IPS-18c (cell line): ENCODE measurements around the gene TMEFF2.

Experiments used
- H3K4me3 ChIP-seq: 2 replicates; pipeline ENCODE4 v1.7.0; 2013; ENCODE audit warnings: low read depth, mild to moderate bottlenecking, low read length, moderate library complexity; ENCODE audit not compliant: insufficient read depth
- H3K9me3 ChIP-seq: one replicate; pipeline ENCODE4 v1.6.1; 2013; ENCODE audit warnings: mild to moderate bottlenecking, low read length, moderate library complexity; ENCODE audit not compliant: control insufficient read depth, insufficient read depth

The TMEFF2 gene

DNA sequence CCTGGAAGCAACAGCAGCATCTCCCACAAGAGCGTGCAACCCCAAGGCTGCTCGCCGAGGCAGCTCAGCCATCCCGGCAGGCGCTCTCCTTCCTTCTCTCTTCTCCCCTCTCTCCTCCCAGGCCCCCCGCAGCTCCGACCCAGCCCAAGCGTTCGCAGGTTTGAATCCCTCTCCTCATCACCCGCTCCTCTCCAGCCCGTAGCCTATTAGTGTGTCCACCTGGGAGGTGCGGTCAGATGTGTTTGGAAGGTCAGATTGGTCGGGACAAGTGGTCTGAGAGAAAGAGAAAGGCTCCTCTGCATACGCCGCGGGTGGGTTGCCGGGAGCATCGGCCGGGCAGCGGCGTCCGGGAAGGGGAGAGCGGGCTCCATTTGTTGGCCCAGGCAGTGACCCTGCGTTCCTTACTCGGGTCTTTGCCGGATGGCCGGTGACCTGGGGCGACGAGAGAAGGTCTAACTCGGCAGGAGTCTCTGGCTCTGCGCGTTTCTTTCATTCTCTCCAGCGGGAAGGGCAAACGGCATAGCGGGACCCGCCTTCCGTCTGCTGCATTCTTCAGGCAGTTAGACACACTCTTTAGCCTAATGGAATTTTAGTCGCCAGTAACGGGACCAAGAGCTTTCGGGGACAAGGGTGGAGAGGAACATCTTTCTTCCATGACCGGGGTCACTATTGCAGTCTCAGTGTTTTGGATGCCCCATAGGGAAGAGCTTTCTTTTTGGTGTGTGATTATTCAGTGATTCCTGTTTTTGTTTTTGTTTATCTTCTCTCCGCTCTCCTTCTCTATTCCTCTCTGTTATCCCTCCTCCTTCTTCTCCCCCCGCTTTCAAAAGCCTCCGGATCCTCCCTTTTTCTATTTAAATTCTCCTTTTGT lies 1.1 kb upstream of the TMEFF2 start:
- Histone ChIP-seq H3K4me3 (peak overlapping the region; percentile 72), H3K9me3 (peaks cover 2% of the 10 kb centered on the region)

DNA sequence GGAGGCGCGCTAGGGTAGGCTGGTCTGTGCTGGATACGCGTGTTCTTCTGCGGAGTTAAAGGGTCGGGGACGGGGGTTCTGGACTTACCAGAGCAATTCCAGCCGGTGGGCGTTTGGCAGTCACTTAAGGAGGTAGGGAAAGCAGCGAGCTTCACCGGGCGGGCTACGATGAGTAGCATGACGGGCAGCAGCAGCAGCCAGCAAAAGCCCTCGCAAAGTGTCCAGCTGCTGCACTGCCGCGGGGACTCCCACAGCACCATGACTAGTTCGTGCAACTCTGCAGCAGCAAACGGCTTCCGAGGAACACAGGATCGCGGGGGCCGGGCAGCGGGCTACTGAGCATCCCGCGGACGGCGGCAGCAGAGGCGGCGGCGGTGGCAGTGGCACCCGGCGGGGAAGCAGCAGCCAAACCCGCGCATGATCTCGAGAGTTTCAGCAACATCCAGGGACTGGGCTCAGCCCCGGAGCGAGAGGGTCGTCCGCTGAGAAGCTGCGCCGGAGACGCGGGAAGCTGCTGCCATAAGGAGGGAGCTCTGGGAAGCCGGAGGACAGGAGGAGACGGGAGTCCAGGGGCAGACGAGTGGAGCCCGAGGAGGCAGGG lies 368 bp downstream of the TMEFF2 start:
- Histone ChIP-seq H3K4me3 (peak overlapping the region; percentile 72), H3K9me3 (peaks cover 2% of the 10 kb centered on the region)

DNA sequence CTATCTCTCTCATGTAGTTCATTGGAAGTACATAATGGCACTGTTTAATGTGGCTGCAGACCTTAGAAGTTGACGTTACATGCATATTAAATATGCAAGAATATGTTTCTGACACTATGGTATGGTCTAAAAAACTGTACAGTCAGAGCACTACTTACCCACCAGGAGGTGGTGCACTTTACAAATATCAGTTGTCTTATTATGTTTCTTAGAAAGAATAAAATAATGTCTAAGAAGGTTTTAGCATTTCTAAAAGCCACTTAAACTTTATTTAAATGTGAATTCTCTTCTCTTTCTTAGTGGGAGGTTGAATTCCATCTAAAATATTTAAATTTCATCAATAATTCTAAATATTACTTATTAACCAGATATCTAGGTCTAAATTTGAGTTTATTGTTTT lies 4.3 kb downstream of the TMEFF2 start:
- Histone ChIP-seq H3K4me3 (no peak overlapping the region), H3K9me3 (peaks cover 2% of the 10 kb centered on the region)

DNA sequence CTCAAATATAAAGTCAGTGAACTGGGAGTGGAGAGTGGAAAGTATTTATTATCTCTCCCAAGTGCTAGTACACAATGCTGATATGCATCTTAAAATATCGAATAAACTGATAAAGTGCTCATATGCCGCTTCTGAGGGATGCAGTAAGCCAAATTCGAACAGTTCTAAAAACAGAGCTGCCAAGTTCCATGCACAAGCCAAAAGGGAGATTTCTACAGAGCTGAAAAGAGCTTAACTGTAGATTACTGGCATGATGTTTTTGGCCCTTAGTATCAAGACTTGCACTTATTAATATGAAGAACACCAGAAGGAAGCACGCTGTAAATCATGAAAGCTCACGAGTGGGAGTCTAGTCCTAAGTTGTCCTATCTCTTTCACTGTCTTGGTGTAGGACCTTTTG lies 7.9 kb downstream of the TMEFF2 start:
- no peak overlapping the region for H3K4me3 ChIP-seq
- H3K9me3 ChIP-seq = no peaks in the 10 kb centered on the region

DNA sequence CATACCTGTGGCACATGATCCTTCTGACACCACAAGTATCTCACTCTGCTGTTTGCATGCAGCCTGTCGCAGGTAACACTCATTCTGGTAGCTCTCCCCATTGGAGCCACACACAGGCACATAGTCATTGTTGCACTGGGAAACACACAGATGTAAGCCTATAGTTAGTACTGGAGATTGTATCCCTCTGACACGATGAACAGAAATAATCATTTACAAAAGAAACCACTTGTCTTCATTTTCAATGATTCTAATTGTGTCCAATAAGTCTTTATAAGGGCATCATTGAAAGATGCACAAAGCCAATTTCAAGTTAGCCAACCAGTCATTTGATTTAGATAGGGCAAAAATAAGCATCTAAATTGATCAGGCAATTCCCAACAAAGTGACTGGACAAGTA lies 10.4 kb downstream of the TMEFF2 start:
- Histone ChIP-seq H3K4me3 (no peak overlapping the region), H3K9me3 (no peaks in the 10 kb centered on the region)

DNA sequence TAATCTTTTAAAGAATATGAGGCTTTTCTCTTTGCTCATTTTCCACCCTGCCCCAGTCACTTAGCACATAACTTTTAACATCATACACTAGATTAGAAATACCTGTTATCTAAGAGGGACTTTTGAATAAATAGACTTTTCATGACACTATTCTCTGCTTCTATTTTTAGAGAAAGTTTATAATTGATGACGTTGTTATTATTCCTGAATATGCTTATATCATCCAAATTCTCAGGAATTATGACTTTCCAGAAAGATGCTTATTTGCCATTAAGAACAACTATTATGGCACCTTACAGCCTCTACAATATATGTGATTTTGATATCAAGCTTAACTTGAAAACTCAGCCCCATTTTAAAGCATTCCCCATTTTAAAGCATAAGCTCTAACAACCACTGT lies 11.4 kb downstream of the TMEFF2 start:
- H3K4me3 ChIP-seq = no peak overlapping the region
- no peaks in the 10 kb centered on the region for H3K9me3 ChIP-seq

DNA sequence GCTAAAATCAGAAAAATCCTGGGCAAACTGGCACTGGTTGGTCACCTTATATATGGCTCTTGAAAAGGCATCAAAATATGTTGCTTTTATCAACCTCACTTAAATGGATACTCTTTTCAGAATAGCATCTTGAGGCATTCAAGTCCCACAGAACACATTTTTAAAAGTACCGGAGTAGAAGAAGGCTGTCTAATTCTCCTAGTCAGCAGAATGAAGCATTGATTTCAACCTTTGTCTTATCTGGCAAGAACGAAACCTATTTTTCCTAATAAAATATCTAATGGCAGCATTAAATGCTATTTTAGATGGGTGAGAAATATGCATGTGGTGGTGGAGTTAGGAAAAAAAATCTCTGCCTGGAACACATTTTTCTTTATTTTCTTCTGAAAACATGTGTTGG lies 27.8 kb downstream of the TMEFF2 start:
- no peaks in the 10 kb centered on the region for H3K9me3 ChIP-seq

DNA sequence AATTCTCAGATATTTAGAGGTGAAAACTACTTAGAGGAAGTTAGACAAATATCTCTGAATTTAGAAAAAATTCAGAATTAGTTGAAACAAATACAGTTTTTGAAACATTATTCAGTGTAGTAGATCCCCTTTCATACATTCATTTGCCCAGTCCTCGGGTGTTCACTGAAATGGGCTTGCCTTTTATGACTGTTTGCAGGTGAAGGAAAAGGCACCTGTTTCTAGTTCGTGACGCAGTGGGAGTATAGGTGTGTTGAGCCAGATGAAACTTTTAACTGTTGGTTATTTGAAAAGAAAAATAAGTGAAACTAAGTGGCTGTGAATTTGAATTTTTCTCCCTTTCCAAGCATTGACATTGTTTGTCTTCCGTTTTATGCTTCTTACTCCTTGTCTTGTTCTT lies 28.9 kb downstream of the TMEFF2 start:
- Histone ChIP-seq H3K9me3 (no peaks in the 10 kb centered on the region), H3K4me3 (no peak overlapping the region)

More for the DNA sequence above, 27.8 kb downstream of the TMEFF2 start:
- no peak overlapping the region for H3K4me3 ChIP-seq

DNA sequence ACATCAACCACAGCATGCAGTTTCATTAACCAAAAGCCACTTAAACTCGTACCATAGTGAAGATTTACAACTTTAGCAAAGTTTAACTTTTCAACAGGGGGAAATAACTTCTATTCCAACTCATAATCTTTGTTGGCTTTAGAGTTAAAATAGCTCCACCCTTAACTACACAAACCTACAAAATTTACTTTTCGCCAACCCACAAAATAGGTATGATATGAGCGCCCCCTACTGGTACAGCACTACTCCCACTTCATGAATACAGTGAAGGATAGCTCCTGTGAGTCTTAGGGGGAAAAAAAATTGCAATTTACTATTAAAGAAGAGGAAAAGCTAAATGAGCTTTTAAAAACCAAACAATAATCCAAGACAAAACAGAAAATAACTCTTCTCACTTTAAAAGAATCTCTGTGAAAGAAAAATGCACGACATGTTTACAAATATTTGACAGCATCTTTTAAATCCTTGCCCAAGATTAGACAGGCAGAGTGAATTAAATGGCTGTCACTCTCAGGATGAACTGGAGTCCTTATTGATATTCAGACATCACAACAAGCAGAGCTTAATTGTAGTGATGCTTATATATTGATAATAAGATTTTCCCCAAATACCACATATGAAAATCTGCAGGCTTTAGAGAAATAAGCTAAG lies 32.2 kb downstream of the TMEFF2 start:
- Histone ChIP-seq H3K4me3 (no peak overlapping the region), H3K9me3 (no peaks in the 10 kb centered on the region)

DNA sequence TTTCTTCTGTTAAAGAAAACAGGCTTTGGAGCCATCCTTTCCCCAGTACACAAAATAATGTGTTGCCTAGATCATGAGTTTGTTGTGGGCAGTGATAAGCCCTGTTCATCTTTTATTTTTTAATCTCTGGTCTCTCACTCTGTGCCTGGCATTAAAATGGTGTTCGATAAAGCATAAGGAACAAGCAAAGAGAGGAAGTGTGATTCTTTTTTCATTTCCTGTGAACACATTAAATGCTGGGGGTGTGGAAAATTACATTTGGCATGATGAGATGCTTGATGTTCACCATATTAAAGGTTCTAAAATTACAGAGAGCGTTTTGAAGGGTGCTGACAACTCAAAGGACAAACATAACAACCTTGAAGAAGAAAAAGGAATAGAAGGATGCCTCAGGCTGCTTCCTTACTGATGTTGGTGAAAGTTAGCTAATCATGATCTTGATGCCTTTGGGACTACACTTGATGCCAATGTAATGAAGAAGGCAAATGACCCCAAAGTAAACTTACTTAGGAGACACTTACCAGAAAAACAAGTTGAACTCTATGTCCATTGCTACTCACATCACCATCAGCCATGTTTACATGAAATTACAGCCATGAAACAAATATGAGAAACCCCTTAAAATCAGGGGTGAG lies 33.0 kb downstream of the TMEFF2 start:
- no peaks in the 10 kb centered on the region for H3K9me3 ChIP-seq
- H3K4me3 ChIP-seq = no peak overlapping the region

DNA sequence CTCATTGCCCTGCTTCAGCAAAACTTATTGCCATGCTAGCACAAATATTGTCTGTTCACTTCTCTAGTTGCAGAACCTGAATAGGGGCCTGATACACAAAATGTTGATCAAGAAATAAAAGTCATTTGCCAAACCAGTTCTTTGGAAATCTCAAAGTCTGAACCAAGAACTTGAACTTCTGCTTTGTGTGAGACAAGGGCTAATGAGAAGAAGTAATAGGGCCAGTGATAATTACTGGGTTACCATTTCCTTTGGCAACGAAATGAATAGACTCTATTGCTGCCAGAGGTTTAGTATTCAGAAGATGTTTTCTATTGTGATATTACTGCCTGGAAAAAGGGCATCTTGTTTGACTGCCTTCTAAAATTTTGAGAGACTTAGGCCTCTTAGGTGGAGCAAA lies 35.0 kb downstream of the TMEFF2 start:
- Histone ChIP-seq H3K9me3 (no peaks in the 10 kb centered on the region), H3K4me3 (no peak overlapping the region)

DNA sequence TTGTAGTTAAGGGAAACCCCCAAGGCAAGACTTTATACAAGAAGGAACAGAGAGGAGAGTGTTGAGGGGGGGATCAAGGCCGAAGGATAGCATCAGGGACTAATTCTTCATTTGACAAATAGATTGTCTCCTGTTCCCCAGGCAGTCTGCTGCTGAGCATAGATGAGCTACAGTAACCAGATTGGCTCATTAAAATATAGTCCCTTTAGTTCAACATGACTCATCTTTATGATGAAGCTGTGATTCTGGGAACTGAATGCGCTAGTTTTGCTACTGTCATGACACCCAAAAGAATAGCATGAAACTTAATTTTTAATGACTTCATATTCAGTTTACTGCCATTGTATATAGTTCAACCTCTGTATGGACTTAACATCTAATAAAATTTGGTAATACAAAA lies 35.5 kb downstream of the TMEFF2 start:
- no peaks in the 10 kb centered on the region for H3K9me3 ChIP-seq
- no peak overlapping the region for H3K4me3 ChIP-seq

DNA sequence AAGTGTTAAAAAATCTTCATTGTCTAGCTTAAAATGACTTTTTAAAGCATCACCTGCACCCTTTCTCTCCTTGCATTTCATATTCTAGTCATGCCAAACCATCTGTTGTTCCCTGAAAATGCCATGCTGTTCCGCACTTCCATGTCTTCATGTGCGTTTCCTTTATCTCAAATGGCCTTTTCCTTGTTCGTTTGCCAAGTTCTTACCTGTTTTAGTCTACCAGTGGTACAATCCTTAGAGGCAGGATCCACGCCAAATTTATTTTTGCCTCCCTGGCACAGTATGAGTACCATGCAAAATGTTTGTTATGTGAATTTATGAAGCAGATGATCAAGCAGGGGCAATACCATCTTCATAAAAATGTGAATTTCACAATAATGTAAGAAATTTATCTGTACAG lies 37.0 kb downstream of the TMEFF2 start:
- Histone ChIP-seq H3K9me3 (no peaks in the 10 kb centered on the region), H3K4me3 (no peak overlapping the region)

DNA sequence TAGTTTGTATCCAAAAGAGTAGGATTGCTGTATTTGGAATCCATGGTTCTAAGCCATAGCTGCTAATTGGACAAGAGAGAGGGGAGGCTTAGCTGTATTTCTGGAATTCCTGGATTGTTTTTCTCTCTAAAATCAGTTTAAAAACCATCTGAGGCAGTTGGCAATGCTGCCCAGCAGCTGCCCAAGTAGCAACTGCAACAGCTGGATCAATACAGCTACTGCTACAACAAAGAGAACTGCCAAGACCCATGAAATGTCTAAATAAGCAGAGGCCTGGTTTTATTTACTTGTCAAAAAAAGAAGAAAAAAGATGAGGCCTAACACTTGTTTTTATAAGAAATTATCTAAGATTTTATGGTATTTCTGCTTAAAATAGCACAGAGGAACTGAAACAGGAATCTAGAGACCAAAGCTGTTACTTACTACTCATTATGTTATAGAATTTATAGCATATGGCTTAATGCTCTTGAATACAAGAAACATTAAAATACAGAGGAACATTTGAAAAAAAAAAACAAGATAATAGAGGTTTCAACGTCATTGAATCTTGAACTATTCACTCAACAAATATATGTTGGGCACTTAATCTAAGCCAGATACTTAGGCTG lies 39.1 kb downstream of the TMEFF2 start:
- Histone ChIP-seq H3K4me3 (no peak overlapping the region), H3K9me3 (no peaks in the 10 kb centered on the region)

DNA sequence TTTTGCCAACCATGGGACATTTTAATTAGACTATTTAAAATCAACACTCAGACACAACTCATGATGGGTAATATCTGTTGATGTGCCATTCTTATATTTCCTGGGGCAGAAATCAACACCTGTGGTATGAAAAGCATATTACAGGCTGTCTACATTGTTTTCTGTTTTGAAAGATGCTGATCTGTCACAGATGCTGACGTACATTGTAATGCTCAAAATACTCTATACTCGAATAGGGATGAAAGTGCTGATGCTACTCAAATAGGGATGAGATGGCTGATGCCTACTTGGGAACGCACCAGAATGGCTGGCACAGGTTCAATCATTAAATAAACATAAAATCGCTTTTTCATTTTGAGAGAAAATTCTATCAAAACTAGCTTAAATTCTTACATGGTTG lies 41.2 kb downstream of the TMEFF2 start:
- Histone ChIP-seq H3K9me3 (no peaks in the 10 kb centered on the region), H3K4me3 (no peak overlapping the region)

DNA sequence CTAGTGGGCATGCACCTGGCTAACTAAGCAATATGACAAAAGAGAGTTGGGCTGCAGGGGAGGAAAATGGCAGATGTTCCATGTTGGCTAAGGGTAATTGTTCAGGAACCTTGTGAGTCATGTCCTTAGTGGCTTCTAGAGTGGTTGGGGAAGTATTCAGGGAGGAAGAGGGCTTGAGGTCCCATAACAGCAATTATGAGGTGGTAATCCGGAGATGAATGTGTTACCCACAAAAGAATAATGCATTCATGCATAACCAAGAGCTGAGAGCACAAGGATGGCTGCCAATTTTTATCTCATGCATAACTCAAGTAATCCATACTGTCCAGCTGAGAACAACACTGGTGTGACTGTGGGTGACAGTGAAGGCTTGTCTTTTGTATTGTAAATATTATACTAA lies 42.9 kb downstream of the TMEFF2 start:
- Histone ChIP-seq H3K9me3 (no peaks in the 10 kb centered on the region), H3K4me3 (no peak overlapping the region)

DNA sequence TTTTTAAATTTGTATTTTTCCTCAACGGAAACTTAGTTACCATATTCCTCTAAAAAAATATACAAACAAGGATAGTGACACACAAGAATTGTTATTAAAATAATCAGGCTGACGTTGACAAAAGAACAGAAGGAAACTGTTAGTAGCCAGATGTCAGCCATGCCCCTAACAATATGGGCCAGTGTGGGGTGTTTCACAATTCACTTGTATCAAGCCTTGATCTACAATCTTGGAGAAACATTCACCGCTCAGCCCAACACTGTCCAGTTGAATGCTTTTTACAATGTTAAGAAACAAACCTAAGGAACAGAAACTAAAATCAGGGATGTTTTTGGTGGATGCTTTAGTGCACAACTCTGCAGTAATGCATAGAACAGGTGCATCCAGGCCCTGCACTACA lies 44.6 kb downstream of the TMEFF2 start:
- H3K4me3 ChIP-seq = no peak overlapping the region
- no peaks in the 10 kb centered on the region for H3K9me3 ChIP-seq
